ENCODE measurements around the gene KRTAP4-7. TPM values are rescaled to one million over a fixed set of nuclear protein-coding genes. Genes with fewer than 3 reads are reported as not detected.
"Not testable (repeated sequence)": the region's sequence is repeated elsewhere in the genome, so short reads cannot be mapped to it uniquely, and the experiment has no call there.

Gene KRTAP4-7
- not detected for total RNA-seq
- long read RNA-seq, result 0 reads

GRCh38 chr17:41084100-41084856, at the start of gene KRTAP4-7:
KRTAP4-7 (plus strand) TSS chr17:41084150; CDS start chr17:41084207, 57 bp downstream.
- H3K27me3 ChIP-seq; H3K36me3 ChIP-seq; DNase-seq; H3K4me3 ChIP-seq; intact Hi-C loops (cut with DNase I); H3K9me3 ChIP-seq; H3K4me1 ChIP-seq; ATAC-seq; H3K27ac ChIP-seq: not testable (repeated sequence)

- ATAC-seq; H3K27me3 ChIP-seq; H3K36me3 ChIP-seq; H3K4me3 ChIP-seq; H3K9me3 ChIP-seq; H3K4me1 ChIP-seq; DNase-seq; H3K27ac ChIP-seq; intact Hi-C loops (cut with DNase I): not testable (repeated sequence)
Observed at GRCh38 chr17:41034346-41034935, 49.5 kb upstream of the KRTAP4-7 start, which contains the start of gene KRTAP1-3. KRTAP1-3 (minus strand) TSS chr17:41034874; CDS start chr17:41034821, 53 bp downstream.

- H3K4me1 ChIP-seq, result no peaks in the 10 kb centered on the region
- H3K4me3 ChIP-seq, result no peak overlapping the region
- intact Hi-C loops (cut with DNase I), result no loop called here
- no peaks in the 10 kb centered on the region for H3K27me3 ChIP-seq
- H3K27ac ChIP-seq, result no peak overlapping the region
- ATAC-seq (no peak), DNase-seq (no peak)
- no peak for TF ChIP-seq CTCF (IDR thresholded peaks at IDR 0.05)
- no peaks in the 10 kb centered on the region for H3K9me3 ChIP-seq
- no peaks in the 10 kb centered on the region for H3K36me3 ChIP-seq
Observed at GRCh38 chr17:41037853-41038350, 46.0 kb upstream of the KRTAP4-7 start.

GRCh38 chr17:41040783-41041571, 43.0 kb upstream of the KRTAP4-7 start, which contains the start of gene KRTAP1-1:
KRTAP1-1 (minus strand) TSS chr17:41041450; CDS start chr17:41041397, 53 bp downstream.
- ATAC-seq; H3K36me3 ChIP-seq; H3K4me3 ChIP-seq; H3K9me3 ChIP-seq; H3K27ac ChIP-seq; DNase-seq; H3K27me3 ChIP-seq; intact Hi-C loops (cut with DNase I); H3K4me1 ChIP-seq: not testable (repeated sequence)

GRCh38 chr17:41042953-41043352, 41.0 kb upstream of the KRTAP4-7 start:
- H3K36me3 ChIP-seq, result no peaks in the 10 kb centered on the region
- no peak for ATAC-seq
- DNase-seq, result no peak
- no peaks in the 10 kb centered on the region for H3K4me1 ChIP-seq
- peaks cover 11% of the 10 kb centered on the region for H3K27me3 ChIP-seq
- H3K27ac ChIP-seq, result no peak overlapping the region
- intact Hi-C loops (cut with DNase I), result no loop called here
- H3K4me3 ChIP-seq, result no peak overlapping the region
- H3K9me3 ChIP-seq, result no peaks in the 10 kb centered on the region
- no peak for TF ChIP-seq CTCF (IDR thresholded peaks at IDR 0.05)

GRCh38 chr17:41046735-41047465, 37.0 kb upstream of the KRTAP4-7 start, which contains the start of gene KRTAP2-1:
KRTAP2-1 (minus strand) TSS chr17:41047316; CDS start chr17:41047267, 49 bp downstream.
- intact Hi-C loops (cut with DNase I); DNase-seq: not testable (repeated sequence)

GRCh38 chr17:41048441-41048840, 35.5 kb upstream of the KRTAP4-7 start:
- peaks cover 11% of the 10 kb centered on the region for H3K27me3 ChIP-seq
- ATAC-seq (no peak), DNase-seq (no peak)
- H3K27ac ChIP-seq, result no peak overlapping the region
- H3K4me1 ChIP-seq, result no peaks in the 10 kb centered on the region
- H3K4me3 ChIP-seq, result no peak overlapping the region
- no peaks in the 10 kb centered on the region for H3K9me3 ChIP-seq
- intact Hi-C loops (cut with DNase I), result no loop called here
- H3K36me3 ChIP-seq, result no peaks in the 10 kb centered on the region
- TF ChIP-seq CTCF (IDR thresholded peaks at IDR 0.05), result no peak

More at GRCh38 chr17:41046735-41047465, 37.0 kb upstream of the KRTAP4-7 start, which contains the start of gene KRTAP2-1:
- peaks cover 11% of the 10 kb centered on the region for H3K27me3 ChIP-seq
- H3K27ac ChIP-seq, H3K4me3 ChIP-seq, H3K36me3 ChIP-seq, H3K9me3 ChIP-seq, H3K4me1 ChIP-seq: not testable (repeated sequence)
- peak; percentile 39 for ATAC-seq

Data from upper lobe of right lung (tissue), 1 donor.